HFF-Myc (cell line): ENCODE data around the gene ZFP14.

Experiments
- DNase-seq: peaks from one replicate; pipeline ENCODE4 v3.0.0-alpha.2; 2011; ENCODE audit warnings: low read depth; ENCODE audit errors: extremely low read depth
- H3K4me3 ChIP-seq: replicated peaks from 2 replicates; pipeline ENCODE4 v1.5.1; 2011; ENCODE audit warnings: low read depth, mild to moderate bottlenecking, control low read depth, low read length
- CTCF ChIP-seq: IDR thresholded peaks from 2 replicates; pipeline ENCODE4 v1.5.1; 2012; ENCODE audit warnings: mild to moderate bottlenecking, low read depth, low read length, control low read depth; ENCODE audit errors: missing control alignments

Gene ZFP14

GRCh38 chr19:36392916-36393673 is 14.1 kb upstream of the ZFP14 start:
- TF ChIP-seq CTCF: no peak
- no peak for DNase-seq
- H3K4me3 ChIP-seq: no peak overlapping the region

GRCh38 chr19:36379510-36379819 is 464 bp upstream of the ZFP14 start:
- DNase-seq: no peak
- H3K4me3 ChIP-seq: peak overlapping the region; percentile 57
- TF ChIP-seq CTCF: no peak

DNA sequence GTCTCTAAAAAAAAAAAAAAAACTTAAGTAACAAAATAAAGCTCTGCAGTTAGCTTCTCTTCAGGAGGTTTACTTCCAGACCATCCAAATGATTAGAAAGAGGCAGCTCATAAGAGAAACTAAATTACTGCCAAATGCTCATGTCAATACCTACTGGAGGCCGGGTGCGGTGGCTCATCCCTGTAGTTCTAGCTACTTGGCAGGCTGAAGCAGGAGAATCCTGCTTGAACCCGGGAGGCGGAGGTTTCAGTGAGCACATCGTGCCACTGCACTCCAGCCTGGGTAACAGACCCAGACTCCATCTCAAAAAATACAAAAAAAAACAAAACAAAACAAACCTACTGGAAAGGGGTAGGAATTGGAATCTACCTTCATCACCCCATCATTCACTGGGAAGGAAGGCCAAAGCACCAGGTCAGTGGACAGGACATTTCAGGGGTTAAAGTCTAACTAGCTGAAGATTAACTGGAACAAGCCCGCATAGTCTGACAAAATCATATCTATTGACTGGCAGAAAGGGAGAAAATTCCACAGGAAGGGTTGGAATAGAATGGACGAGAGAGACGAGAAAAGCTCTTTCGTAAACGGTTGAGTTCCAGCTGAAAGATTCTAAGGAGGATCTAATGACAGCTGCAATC is 1.3 kb downstream of the ZFP14 start:
- no peak for TF ChIP-seq CTCF
- peak overlapping the region; percentile 57 for H3K4me3 ChIP-seq

GRCh38 chr19:36373638-36374156 is 5.3 kb downstream of the ZFP14 start:
- no peak overlapping the region for H3K4me3 ChIP-seq
- TF ChIP-seq CTCF: no peak
- no peak for DNase-seq

More for the DNA sequence above, 1.3 kb downstream of the ZFP14 start:
- DNase-seq: no peak

DNA sequence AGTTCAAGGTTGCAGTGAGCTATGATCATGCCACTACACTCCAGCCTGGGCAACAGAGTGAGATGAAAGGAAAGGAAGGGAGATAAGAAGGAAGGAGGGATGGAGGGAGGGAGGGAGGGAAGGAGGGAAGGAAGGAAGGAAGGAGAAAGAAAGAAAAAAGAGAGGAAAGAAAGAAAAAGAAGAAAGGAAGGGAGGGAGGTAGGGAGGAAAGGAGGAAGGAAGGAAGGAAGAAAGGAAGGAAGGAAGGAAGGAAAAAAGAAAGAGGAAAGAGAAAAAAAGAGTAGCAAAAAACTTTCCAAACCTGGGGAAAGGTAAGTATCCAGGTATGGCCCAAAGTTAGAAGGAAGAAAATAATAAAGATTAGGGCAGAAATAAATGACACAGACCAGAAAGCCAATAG is 7.1 kb downstream of the ZFP14 start:
- no peak for TF ChIP-seq CTCF
- no peak overlapping the region for H3K4me3 ChIP-seq
- DNase-seq: no peak

GRCh38 chr19:36363845-36364244 is 15.2 kb downstream of the ZFP14 start:
- no peak for DNase-seq
- TF ChIP-seq CTCF: no peak
- no peak overlapping the region for H3K4me3 ChIP-seq
